ENCODE data around the gene VAV1. TPM values are rescaled to one million over a fixed set of nuclear protein-coding genes. Genes with fewer than 3 reads are reported as not detected.
A peak's percentile ranks its signal among the peaks of the same experiment; 100 is the strongest.

VAV1 gene
- total RNA-seq, 1 donor from 2014 or later, result not detected

DNA sequence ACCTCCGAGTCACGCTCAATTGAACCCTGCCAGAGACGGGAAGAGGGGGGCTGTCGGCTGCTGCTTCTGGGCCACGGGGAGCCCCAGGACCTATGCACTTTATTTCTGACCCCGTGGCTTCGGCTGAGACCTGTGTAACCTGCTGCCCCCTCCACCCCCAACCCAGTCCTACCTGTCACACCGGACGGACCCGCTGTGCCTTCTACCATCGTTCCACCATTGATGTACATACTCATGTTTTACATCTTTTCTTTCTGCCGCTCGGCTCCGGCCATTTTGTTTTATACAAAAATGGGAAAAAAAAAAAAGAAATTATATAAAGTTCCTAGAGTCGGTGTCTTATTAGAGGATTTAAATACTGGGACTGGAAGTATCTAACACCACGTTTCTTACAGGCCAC lies 21.3 kb upstream of the VAV1 start:
- peaks cover 9% of the 10 kb centered on the region for H3K4me1 Mint-ChIP-seq (ENCODE audit: low read depth)
- H3K27ac Mint-ChIP-seq, result no peak overlapping the region
- peaks cover 21% of the 10 kb centered on the region for H3K36me3 Mint-ChIP-seq (ENCODE audit: insufficient read depth)
- no peaks in the 10 kb centered on the region for H3K27me3 Mint-ChIP-seq
- no peak for DNase-seq (ENCODE audit: low spot score, unreplicated experiment)
- H3K4me3 Mint-ChIP-seq (ENCODE audit: low read depth), result no peak overlapping the region
- no peaks in the 10 kb centered on the region for H3K9me3 Mint-ChIP-seq (ENCODE audit: low read depth)
- TF ChIP-seq, protein P1, sequence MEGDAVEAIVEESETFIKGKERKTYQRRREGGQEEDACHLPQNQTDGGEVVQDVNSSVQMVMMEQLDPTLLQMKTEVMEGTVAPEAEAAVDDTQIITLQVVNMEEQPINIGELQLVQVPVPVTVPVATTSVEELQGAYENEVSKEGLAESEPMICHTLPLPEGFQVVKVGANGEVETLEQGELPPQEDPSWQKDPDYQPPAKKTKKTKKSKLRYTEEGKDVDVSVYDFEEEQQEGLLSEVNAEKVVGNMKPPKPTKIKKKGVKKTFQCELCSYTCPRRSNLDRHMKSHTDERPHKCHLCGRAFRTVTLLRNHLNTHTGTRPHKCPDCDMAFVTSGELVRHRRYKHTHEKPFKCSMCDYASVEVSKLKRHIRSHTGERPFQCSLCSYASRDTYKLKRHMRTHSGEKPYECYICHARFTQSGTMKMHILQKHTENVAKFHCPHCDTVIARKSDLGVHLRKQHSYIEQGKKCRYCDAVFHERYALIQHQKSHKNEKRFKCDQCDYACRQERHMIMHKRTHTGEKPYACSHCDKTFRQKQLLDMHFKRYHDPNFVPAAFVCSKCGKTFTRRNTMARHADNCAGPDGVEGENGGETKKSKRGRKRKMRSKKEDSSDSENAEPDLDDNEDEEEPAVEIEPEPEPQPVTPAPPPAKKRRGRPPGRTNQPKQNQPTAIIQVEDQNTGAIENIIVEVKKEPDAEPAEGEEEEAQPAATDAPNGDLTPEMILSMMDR (IDR thresholded peaks at IDR 0.05; ENCODE audit: unreplicated experiment), result no peak

DNA sequence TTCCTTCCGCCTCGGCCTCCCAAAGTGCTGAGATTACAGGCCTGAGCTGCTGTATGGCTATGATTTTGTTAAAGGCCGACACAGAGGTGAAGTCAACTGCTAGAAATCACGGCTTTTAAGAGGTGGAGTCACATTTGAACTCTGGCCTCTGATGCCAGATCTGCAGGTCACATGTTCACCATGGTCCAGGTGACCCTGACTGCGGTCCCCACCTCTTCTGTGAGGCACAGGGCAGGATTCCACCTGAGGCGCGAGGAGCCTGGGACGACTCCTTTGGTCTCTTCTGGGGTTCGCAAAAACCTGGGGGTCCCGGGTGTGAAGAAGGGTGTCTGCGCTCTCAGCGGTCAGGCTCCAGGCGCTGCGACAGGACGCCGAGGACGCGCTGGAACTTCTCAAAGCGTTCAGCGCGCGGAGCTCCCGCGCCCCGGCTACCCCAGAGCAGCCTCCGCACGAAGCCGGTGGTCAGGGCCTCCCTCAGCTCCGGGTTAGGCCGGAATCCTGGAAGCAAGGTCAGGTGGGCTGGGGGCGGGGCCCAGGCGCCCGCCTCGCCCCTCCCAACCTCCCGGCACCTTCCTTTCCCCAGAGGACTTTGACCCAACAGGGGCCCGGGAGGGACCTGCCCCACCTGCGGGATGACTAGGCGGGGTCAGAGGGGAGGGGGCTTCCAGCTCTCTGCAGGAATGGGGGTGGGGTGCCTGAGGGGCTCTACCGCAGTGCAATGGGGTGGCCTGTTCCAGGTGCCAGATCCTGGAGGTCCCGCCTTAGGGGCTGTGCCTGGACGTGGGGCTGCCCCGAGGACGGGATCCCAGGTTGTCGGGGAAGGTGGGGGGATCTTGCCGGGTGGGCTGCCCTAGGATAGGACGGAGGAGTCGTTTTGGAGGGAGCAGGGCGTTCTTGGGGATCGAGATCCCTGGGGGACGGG lies 20.0 kb upstream of the VAV1 start:
- Mint-ChIP-seq H3K36me3 (ENCODE audit: insufficient read depth) (peaks cover 15% of the 10 kb centered on the region), H3K27me3 (no peaks in the 10 kb centered on the region), H3K9me3 (ENCODE audit: low read depth) (no peaks in the 10 kb centered on the region), H3K4me1 (ENCODE audit: low read depth) (peaks cover 9% of the 10 kb centered on the region), H3K27ac (peak overlapping the region; percentile 99), H3K4me3 (ENCODE audit: low read depth) (peak overlapping the region; percentile 81)
- TF ChIP-seq, protein P1 (IDR thresholded peaks at IDR 0.05; ENCODE audit: unreplicated experiment), result no peak
- DNase-seq (ENCODE audit: low spot score, unreplicated experiment), result peak; percentile 78

DNA sequence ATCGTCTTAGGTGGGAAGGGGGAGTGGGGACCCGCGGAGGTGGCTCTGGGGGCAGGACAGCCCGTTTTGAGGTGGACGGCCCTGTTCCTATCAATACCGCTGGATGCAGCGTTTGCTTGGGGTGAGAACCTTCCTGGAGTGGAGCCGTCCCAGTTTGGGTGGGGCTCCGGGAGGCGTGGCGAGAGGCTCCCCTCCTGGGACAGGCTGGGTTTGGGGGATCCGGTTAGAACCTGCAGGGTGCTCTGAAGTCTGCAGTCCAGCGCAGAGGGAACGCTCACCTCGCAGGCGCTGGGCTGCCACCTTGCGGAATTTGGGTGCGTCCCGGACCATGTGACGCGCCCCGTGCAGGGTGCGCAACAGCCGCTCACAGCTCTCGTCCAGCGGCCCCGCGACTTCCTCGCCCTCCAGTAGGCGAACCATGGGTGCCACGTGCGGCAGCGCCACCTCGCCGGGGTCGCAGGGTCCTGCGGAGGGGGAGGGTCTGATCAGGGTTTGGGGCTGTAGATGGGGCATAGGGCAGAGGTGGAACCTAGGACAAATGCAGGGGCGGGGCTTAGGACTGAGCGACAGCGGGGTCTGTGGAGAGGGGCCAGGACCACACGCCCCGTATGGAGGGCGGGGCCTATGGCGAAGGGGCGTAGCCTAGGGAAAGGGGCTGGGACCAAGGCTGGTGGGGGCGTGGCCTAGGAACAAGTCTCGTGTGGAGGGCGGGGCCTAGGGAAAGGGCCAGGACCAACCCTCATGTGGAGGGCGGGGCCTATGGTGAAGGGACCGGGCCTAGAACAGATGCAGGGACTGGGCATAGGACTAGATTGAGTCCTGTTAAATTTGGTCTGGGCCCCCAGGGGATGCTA lies 19.1 kb upstream of the VAV1 start:
- Mint-ChIP-seq H3K9me3 (ENCODE audit: low read depth) (no peaks in the 10 kb centered on the region), H3K27me3 (no peaks in the 10 kb centered on the region), H3K36me3 (ENCODE audit: insufficient read depth) (peaks cover 12% of the 10 kb centered on the region), H3K27ac (peak overlapping the region; percentile 99), H3K4me3 (ENCODE audit: low read depth) (peak overlapping the region; percentile 81), H3K4me1 (ENCODE audit: low read depth) (peaks cover 9% of the 10 kb centered on the region)
- TF ChIP-seq, protein P1 (IDR thresholded peaks at IDR 0.05; ENCODE audit: unreplicated experiment), result peak; percentile 49
- peak; percentile 74 for DNase-seq (ENCODE audit: low spot score, unreplicated experiment)

DNA sequence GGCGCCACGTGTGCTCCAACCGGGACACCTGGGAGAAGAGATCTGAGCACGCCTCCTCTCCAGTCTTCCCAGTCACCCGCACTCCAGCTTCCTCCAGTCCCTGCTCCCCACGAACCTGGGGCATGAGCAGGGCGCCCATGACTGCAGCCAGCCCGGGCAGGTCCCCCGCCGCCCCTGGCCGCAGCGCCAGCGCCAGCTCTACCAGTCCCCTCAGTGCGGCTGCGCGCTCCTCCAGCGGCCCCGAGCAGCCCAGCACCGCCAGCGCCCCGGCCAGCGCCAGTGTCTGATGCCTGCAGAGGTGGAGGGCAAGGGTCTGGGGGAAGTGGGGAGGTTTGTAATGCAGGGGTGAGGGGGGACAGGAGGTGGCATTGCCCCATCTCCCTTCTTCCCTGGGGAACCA lies 18.4 kb upstream of the VAV1 start:
- Mint-ChIP-seq H3K27ac (no peak overlapping the region), H3K36me3 (ENCODE audit: insufficient read depth) (peaks cover 15% of the 10 kb centered on the region), H3K9me3 (ENCODE audit: low read depth) (no peaks in the 10 kb centered on the region), H3K4me3 (ENCODE audit: low read depth) (no peak overlapping the region), H3K4me1 (ENCODE audit: low read depth) (peaks cover 9% of the 10 kb centered on the region), H3K27me3 (no peaks in the 10 kb centered on the region)
- TF ChIP-seq, protein P1 (IDR thresholded peaks at IDR 0.05; ENCODE audit: unreplicated experiment), result no peak
- no peak for DNase-seq (ENCODE audit: low spot score, unreplicated experiment)

Data from progenitor cell of endocrine pancreas (in vitro differentiated cells).